ENCODE results near the gene TNK2. TPM values are rescaled to one million over a fixed set of nuclear protein-coding genes. Genes with fewer than 3 reads are reported as not detected.
A peak's percentile ranks its signal among the peaks of the same experiment; 100 is the strongest.

The TNK2 gene
- polyA plus RNA-seq, 3 donors: 0.84 to 131 (median 1.8) TPM

DNA sequence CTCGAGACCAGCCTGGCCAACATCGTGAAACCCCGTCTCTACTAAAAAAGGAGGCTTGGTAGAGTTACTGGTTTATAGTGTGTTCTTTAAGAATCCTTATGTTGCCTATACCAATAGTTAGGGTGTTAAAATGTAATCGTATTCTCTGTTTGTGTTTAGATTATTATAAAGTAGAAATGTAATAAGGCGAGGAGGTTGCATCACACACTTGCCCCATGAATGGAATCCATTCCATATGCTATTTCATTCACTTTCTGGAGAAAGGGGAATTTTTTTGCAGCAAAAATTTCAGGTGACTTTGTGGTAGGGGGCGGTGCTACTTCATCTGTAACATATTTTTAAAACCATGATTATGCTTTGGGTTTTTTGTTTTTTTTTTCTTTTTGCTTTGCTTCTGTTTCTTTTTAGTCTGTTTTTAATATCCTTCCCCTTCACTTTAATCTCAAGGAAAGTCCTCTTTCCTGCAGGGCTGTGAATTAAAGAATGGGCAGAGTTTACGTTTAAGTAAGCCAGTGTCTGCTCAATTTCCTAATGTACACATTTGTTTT lies 63.6 kb downstream of the TNK2 start:
- no CpG with 5 or more reads among the region's 7 CpGs for WGBS (ENCODE audit: insufficient coverage)

GRCh38 chr3:195839260-195840010 lies 68.9 kb downstream of the TNK2 start:
- no peaks in the 10 kb centered on the region for H3K36me3 Mint-ChIP-seq
- Histone ChIP-seq H3K27ac (ENCODE audit: low read depth in 1 of 2, low read length in 2 of 2) (no peak overlapping the region), H3K4me1 (ENCODE audit: control insufficient read depth in 1 of 2, insufficient read depth in 2 of 2, low read length in 2 of 2) (no peaks in the 10 kb centered on the region), H3K4me2 (replicated peaks; ENCODE audit: extremely low read depth, low read length, poor library complexity, severe bottlenecking) (no peak overlapping the region), H3K9me3 (replicated peaks in 1 of 2; ENCODE audit: control insufficient read depth in 1 of 2, insufficient read depth in 1 of 2, low read length in 2 of 2) (no peaks in the 10 kb centered on the region), H3K79me2 (ENCODE audit: insufficient read depth, low read length) (no peaks in the 10 kb centered on the region), H3K9ac (ENCODE audit: insufficient read depth, low read length, poor library complexity, severe bottlenecking) (no peak overlapping the region), H3K4me3 (replicated peaks in 1 of 3; ENCODE audit: low read depth in 2 of 3, low read length in 3 of 3) (no peak overlapping the region), H2AFZ (ENCODE audit: insufficient read depth, low read depth, low read length, poor library complexity, severe bottlenecking) (no peak overlapping the region), H4K20me1 (ENCODE audit: insufficient read depth, low read length) (no peaks in the 10 kb centered on the region), H3K27me3 (ENCODE audit: control insufficient read depth in 2 of 2, insufficient read depth in 2 of 2, low read length in 2 of 2) (no peaks in the 10 kb centered on the region), H3K36me3 (replicated peaks in 1 of 2; ENCODE audit: control insufficient read depth in 1 of 2, insufficient read depth in 2 of 2, low read length in 2 of 2) (no peaks in the 10 kb centered on the region)
- no peaks in the 10 kb centered on the region for H3K4me1 Mint-ChIP-seq
- H3K27ac Mint-ChIP-seq: peak overlapping the region in 1 of 7 donors; percentile 29
- 92% methylated on average over 8 of the region's 19 CpGs for WGBS (ENCODE audit: insufficient coverage)
- H3K27me3 Mint-ChIP-seq (ENCODE audit: low read depth in 3 of 3): peaks cover 0 to 10% (median 7%) of the 10 kb centered on the region in 3 donors
- no peak for TF ChIP-seq CTCF (IDR thresholded peaks at IDR 0.05)
- H3K9me3 Mint-ChIP-seq: peaks cover 0 to 3% (median 0%) of the 10 kb centered on the region in 7 donors
- H3K4me3 Mint-ChIP-seq: no peak overlapping the region
- no peak for DNase-seq
- intact Hi-C loops (cut with micrococcal nuclease): no loop called here

More for the DNA sequence above, 63.6 kb downstream of the TNK2 start:
- DNase-seq: no peak
- H3K79me2 ChIP-seq (ENCODE audit: insufficient read depth, low read length): no peaks in the 10 kb centered on the region
- Mint-ChIP-seq H3K27ac (no peak overlapping the region), H3K27me3 (ENCODE audit: low read depth in 3 of 3) (peaks cover 2 to 8% (median 2%) of the 10 kb centered on the region in 3 donors), H3K4me3 (no peak overlapping the region), H3K4me1 (peaks cover under 1% of the 10 kb centered on the region), H3K9me3 (peaks cover 0 to 2% (median 0%) of the 10 kb centered on the region in 7 donors), H3K36me3 (no peaks in the 10 kb centered on the region)
- no peak overlapping the region for H3K9ac ChIP-seq (ENCODE audit: insufficient read depth, low read length, poor library complexity, severe bottlenecking)
- H3K27ac ChIP-seq (ENCODE audit: low read depth in 1 of 2, low read length in 2 of 2): no peak overlapping the region
- no peak overlapping the region for H2AFZ ChIP-seq (ENCODE audit: insufficient read depth, low read depth, low read length, poor library complexity, severe bottlenecking)
- no peaks in the 10 kb centered on the region for H3K36me3 ChIP-seq (replicated peaks in 1 of 2; ENCODE audit: control insufficient read depth in 1 of 2, insufficient read depth in 2 of 2, low read length in 2 of 2)
- H3K4me3 ChIP-seq (replicated peaks in 1 of 3; ENCODE audit: low read depth in 2 of 3, low read length in 3 of 3): no peak overlapping the region
- intact Hi-C loops (cut with micrococcal nuclease): no loop called here
- H3K4me1 ChIP-seq (ENCODE audit: control insufficient read depth in 1 of 2, insufficient read depth in 2 of 2, low read length in 2 of 2): no peaks in the 10 kb centered on the region
- no peak overlapping the region for H3K4me2 ChIP-seq (replicated peaks; ENCODE audit: extremely low read depth, low read length, poor library complexity, severe bottlenecking)
- H3K27me3 ChIP-seq (ENCODE audit: control insufficient read depth in 2 of 2, insufficient read depth in 2 of 2, low read length in 2 of 2): no peaks in the 10 kb centered on the region
- TF ChIP-seq CTCF (IDR thresholded peaks at IDR 0.05): no peak
- no peaks in the 10 kb centered on the region for H4K20me1 ChIP-seq (ENCODE audit: insufficient read depth, low read length)
- H3K9me3 ChIP-seq (replicated peaks in 1 of 2; ENCODE audit: control insufficient read depth in 1 of 2, insufficient read depth in 1 of 2, low read length in 2 of 2): no peaks in the 10 kb centered on the region

Data from CD14-positive monocyte (primary cell).